ENCODE measurements around the gene CEP70.
"Not testable (repeated sequence)": the region's sequence is repeated elsewhere in the genome, so short reads cannot be mapped to it uniquely, and the experiment has no call there.

The CEP70 gene

GRCh38 chr3:138588445-138588844 lies 5.6 kb downstream of the CEP70 start:
- DNase-seq, result no peak

- DNase-seq, result no peak
Measured at GRCh38 chr3:138587374-138587773, 6.7 kb downstream of the CEP70 start.

GRCh38 chr3:138578961-138579574 lies 15.0 kb downstream of the CEP70 start:
- DNase-seq, result no peak

GRCh38 chr3:138578141-138578540 lies 15.9 kb downstream of the CEP70 start:
- no peak for DNase-seq

GRCh38 chr3:138573138-138573537 lies 20.9 kb downstream of the CEP70 start:
- DNase-seq, result no peak

- not testable (repeated sequence) for DNase-seq
Measured at GRCh38 chr3:138569624-138570023, 24.4 kb downstream of the CEP70 start.

- no peak for DNase-seq
Measured at GRCh38 chr3:138569090-138569489, 25.0 kb downstream of the CEP70 start.

GRCh38 chr3:138567403-138567802 lies 26.7 kb downstream of the CEP70 start:
- no peak for DNase-seq

GRCh38 chr3:138566293-138566692 lies 27.8 kb downstream of the CEP70 start:
- not testable (repeated sequence) for DNase-seq

GRCh38 chr3:138562902-138563301 lies 31.2 kb downstream of the CEP70 start:
- not testable (repeated sequence) for DNase-seq

- no peak for DNase-seq
Measured at GRCh38 chr3:138560501-138560900, 33.6 kb downstream of the CEP70 start.

GRCh38 chr3:138559134-138559533 lies 34.9 kb downstream of the CEP70 start:
- DNase-seq, result no peak

- DNase-seq, result not testable (repeated sequence)
Measured at GRCh38 chr3:138554775-138555174, 39.3 kb downstream of the CEP70 start.

GRCh38 chr3:138550958-138551357 lies 43.1 kb downstream of the CEP70 start:
- not testable (repeated sequence) for DNase-seq

- no peak for DNase-seq
Measured at GRCh38 chr3:138549179-138549977, 44.7 kb downstream of the CEP70 start.

- no peak for DNase-seq
Measured at GRCh38 chr3:138547342-138547975, 46.6 kb downstream of the CEP70 start.

- no peak for DNase-seq
Measured at GRCh38 chr3:138544546-138544945, 49.5 kb downstream of the CEP70 start.

GRCh38 chr3:138542977-138543376 lies 51.1 kb downstream of the CEP70 start:
- DNase-seq, result no peak

- DNase-seq, result no peak
Measured at GRCh38 chr3:138539352-138539751, 54.7 kb downstream of the CEP70 start.

- not testable (repeated sequence) for DNase-seq
Measured at GRCh38 chr3:138521445-138521844, 72.6 kb downstream of the CEP70 start.

GRCh38 chr3:138513090-138513843 lies 80.8 kb downstream of the CEP70 start:
- DNase-seq, result no peak

- DNase-seq, result no peak
Measured at GRCh38 chr3:138511945-138512344, 82.1 kb downstream of the CEP70 start.

GRCh38 chr3:138509586-138509985 lies 84.5 kb downstream of the CEP70 start:
- DNase-seq, result no peak

All from NCI-H345 (cell line).